Natural killer cell (primary cell): ENCODE results near the gene FAM110D. TPM values are rescaled to one million over a fixed set of nuclear protein-coding genes. Genes with fewer than 3 reads are reported as not detected.
A peak's percentile ranks its signal among the peaks of the same experiment; 100 is the strongest.

Experiments
- ATAC-seq, 3 donors: fragments of 150-1000 bp in 2 of 3; fragments of 200-7000 bp in 1 of 3; cut with Tn5 transposase; 1 replicate in 1 of 3; 2 replicates in 2 of 3; pipeline ENCODE4 v1.10.0; 2021; ENCODE audit warnings: mild to moderate bottlenecking in 2 of 3, moderate library complexity in 2 of 3
- DNase-seq, 2 donors: peaks; one replicate each; pipeline versions ENCODE4 v3.0.0 to v3.0.0-alpha.2; 2013 to 2021; ENCODE audit warnings: mixed read lengths in 1 of 2
- H3K27ac ChIP-seq: one replicate; pipeline ENCODE4 v1.5.1; 2013; ENCODE audit warnings: mild to moderate bottlenecking, low read length
- H3K27me3 ChIP-seq: one replicate; pipeline ENCODE4 v1.6.1; 2013; ENCODE audit warnings: low read length; ENCODE audit not compliant: control insufficient read depth, insufficient read depth
- H3K36me3 ChIP-seq: one replicate; pipeline ENCODE4 v1.6.1; 2013; ENCODE audit warnings: low read length; ENCODE audit not compliant: control insufficient read depth, insufficient read depth
- H3K4me1 ChIP-seq: one replicate; pipeline ENCODE4 v1.6.1; 2013; ENCODE audit warnings: low read length; ENCODE audit not compliant: control insufficient read depth, insufficient read depth
- H3K4me3 ChIP-seq: one replicate; pipeline ENCODE4 v1.5.1; 2013; ENCODE audit warnings: low read length
- H3K9me3 ChIP-seq: one replicate; pipeline ENCODE4 v1.6.1; 2013; ENCODE audit warnings: low read length; ENCODE audit not compliant: control insufficient read depth, insufficient read depth
- H3K27ac Mint-ChIP-seq, 2 donors: one replicate each; pipeline ENCODE4 v1.8.0; 2022; ENCODE audit warnings: mild to moderate bottlenecking in 2 of 2, mixed read lengths in 2 of 2, moderate library complexity in 1 of 2
- H3K27me3 Mint-ChIP-seq, 2 donors: one replicate each; pipeline ENCODE4 v1.8.0; 2022; ENCODE audit warnings: low read depth in 2 of 2, mixed read lengths in 2 of 2
- H3K36me3 Mint-ChIP-seq: one replicate; pipeline ENCODE4 v1.8.0; 2022; ENCODE audit warnings: mixed read lengths
- H3K4me1 Mint-ChIP-seq, 2 donors: one replicate each; pipeline ENCODE4 v1.8.0; 2022; ENCODE audit warnings: mixed read lengths in 2 of 2
- H3K4me3 Mint-ChIP-seq: one replicate; pipeline ENCODE4 v1.8.0; 2022; ENCODE audit warnings: mild to moderate bottlenecking, moderate library complexity, mixed read lengths
- H3K9me3 Mint-ChIP-seq, 2 donors: one replicate each; pipeline ENCODE4 v1.8.0; 2022; ENCODE audit warnings: mixed read lengths in 2 of 2
- whole genome bisulfite sequencing: methylation state at CpG from one replicate; pipeline ENCODE4 v1.1.7; 2013; ENCODE audit warnings: missing lambda C conversion rate; ENCODE audit not compliant: insufficient coverage; 5-methylcytosine and 5-hydroxymethylcytosine counted together
- intact Hi-C: fragments of 100-400 bp; cut with micrococcal nuclease; formaldehyde crosslinking; loops from one replicate; pipeline ENCODE4 v1.14.2; 2022
- total RNA-seq, 4 donors: library from RNA; stranded (reverse); fragments of 120-200 nt in 1 of 4; gene quantifications; one replicate each; pipeline versions ENCODE4 v1.2.3 to v1.2.4, GENCODE V29; 2013 to 2022
- TF ChIP-seq, protein P1 (sequence below): fragments of 200-600 bp; IDR thresholded peaks from one replicate; pipeline ENCODE4 v1.8.0; 2022; ENCODE audit warnings: antibody characterized with exemption

Gene FAM110D
- total RNA-seq, 3 donors from 2014 or later (not counting 1 experiment from before 2014, with no cell fraction given), result not detected

DNA sequence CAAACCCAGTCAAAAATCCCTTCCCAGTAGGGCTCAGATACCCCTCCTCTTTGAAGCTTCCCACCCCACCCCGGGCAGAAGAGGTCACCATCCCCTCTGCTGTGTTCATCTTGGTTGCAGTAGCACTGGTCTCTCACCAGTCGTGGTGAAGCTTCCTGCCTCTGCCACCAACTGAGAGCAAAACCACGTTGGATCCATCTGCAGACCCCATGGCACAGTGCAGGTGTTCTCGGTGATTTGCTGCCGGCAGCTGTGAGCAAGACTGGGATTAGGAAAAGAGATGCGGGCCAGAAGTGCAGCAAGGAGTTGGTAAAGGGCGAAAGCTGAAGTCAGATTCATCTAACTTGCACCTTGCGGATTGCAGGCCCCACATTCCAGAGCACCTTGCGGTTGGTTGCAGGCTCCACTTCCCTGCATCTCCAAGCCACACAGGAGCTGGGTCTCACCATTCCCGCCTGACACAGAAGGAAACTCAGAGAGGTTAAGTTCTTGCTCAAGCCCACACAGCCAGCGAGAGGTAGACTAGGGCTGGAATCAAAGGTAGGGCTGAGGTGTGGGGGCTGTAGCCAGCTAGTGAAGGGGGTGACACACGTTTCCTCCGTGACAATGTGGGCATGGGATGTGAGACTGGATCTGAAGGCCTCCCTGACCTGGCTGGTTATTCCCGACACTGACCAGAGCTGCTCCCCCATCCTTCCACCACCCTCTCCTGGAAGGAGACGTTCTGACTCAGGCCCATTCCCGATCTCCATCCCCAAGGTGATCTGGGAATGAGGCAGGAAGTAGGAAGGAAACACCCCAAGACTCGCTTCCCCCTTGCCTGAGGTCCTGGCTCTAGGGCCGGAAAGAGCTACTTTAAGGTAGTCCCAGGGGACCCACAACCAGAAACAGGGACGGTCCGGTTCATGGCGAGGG is 3.3 kb upstream of the FAM110D start:
- TF ChIP-seq, protein P1, sequence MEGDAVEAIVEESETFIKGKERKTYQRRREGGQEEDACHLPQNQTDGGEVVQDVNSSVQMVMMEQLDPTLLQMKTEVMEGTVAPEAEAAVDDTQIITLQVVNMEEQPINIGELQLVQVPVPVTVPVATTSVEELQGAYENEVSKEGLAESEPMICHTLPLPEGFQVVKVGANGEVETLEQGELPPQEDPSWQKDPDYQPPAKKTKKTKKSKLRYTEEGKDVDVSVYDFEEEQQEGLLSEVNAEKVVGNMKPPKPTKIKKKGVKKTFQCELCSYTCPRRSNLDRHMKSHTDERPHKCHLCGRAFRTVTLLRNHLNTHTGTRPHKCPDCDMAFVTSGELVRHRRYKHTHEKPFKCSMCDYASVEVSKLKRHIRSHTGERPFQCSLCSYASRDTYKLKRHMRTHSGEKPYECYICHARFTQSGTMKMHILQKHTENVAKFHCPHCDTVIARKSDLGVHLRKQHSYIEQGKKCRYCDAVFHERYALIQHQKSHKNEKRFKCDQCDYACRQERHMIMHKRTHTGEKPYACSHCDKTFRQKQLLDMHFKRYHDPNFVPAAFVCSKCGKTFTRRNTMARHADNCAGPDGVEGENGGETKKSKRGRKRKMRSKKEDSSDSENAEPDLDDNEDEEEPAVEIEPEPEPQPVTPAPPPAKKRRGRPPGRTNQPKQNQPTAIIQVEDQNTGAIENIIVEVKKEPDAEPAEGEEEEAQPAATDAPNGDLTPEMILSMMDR, result no peak

DNA sequence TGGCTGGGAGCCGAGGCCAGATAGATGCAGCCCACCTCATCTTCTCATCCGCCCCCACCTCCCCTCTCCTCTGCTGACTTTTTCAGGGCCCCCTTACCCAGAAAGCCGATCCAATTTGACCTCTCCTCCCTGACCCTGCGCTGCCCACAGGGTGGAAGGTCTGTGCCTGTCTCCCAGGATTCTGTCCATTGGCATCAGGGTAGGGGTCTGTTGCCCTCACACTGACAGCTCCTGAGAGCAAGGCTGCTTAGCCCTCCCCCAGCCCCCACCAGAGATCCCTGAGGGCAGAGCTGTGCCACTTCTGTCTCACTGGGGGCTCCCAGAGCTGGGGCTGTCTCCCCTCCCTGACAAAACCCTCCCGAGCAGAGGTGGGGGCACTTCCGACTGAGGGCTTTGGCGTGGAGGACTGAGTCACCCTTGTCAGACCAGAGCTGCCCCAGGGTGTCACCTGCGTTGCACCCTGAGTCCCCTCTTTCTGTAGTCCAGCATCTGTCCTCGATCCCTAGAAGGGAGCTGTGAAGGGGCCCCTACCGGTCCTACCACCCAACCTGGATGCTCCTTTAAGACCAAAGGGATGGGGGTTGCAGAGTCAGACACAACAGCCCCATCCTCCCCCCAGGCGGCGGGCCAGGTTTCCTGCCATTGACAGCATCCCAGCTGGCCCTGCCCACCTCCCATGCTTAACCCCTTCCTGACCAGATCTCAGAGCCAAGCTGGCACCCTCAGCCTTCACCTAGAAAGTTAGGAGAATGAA is 2.4 kb upstream of the FAM110D start:
- no peaks in the 10 kb centered on the region for H3K36me3 Mint-ChIP-seq

More for the DNA sequence above, 3.3 kb upstream of the FAM110D start:
- no peak overlapping the region for H3K27ac ChIP-seq
- DNase-seq, result no peak
- whole genome bisulfite sequencing, result 53% methylated on average over 21 of the region's 21 CpGs
- intact Hi-C loops, result no loop called here
- Mint-ChIP-seq H3K9me3 (no peaks in the 10 kb centered on the region), H3K27ac (no peak overlapping the region), H3K36me3 (no peaks in the 10 kb centered on the region), H3K27me3 (peaks cover 32 to 37% of the 10 kb centered on the region in 2 donors), H3K4me1 (peaks cover 0 to 5% of the 10 kb centered on the region in 2 donors), H3K4me3 (no peak overlapping the region)
- no peaks in the 10 kb centered on the region for H3K36me3 ChIP-seq
- H3K9me3 ChIP-seq, result no peaks in the 10 kb centered on the region
- peaks cover 12% of the 10 kb centered on the region for H3K27me3 ChIP-seq
- no peak overlapping the region for H3K4me3 ChIP-seq
- peaks cover 4% of the 10 kb centered on the region for H3K4me1 ChIP-seq
- ATAC-seq, result no peak

DNA sequence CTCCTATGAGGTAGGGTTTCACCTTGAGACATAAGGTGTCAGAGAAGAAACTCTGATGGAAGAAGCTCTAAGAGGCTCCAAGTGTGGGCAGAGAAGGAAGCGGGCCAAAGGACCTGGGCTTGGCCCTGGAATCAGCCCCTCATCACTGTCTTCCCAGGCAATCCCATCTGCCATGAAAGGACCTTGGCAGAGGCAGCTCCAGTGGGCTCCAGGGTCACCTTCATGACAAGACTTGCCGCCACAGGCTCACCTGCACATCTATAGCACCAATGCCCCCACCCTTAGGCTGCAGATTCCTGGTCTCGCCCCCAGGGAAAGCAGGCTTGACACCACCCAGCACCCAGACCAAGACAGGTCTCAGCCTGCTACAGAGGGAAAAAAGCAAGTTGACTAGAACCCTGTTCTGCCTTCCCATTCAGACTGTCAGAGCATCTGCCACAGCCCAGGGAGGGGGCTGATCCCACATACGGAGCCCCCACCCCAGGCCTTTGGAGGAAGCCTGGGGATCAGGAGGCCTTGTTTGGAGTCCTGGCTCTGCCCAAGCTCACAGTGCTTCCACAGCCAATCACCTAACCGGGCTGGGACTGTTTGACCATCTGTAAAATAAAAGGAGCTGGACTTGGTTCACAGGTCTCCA is 490 bp upstream of the FAM110D start:
- Histone ChIP-seq H3K27ac (no peak overlapping the region), H3K4me1 (peaks cover 17% of the 10 kb centered on the region), H3K36me3 (no peaks in the 10 kb centered on the region), H3K27me3 (peaks cover 21% of the 10 kb centered on the region), H3K4me3 (no peak overlapping the region), H3K9me3 (no peaks in the 10 kb centered on the region)
- intact Hi-C loops, result no loop called here
- WGBS, result 89% methylated on average over 5 of the region's 5 CpGs
- Mint-ChIP-seq H3K4me1 (peaks cover 0 to 9% of the 10 kb centered on the region in 2 donors), H3K9me3 (no peaks in the 10 kb centered on the region), H3K4me3 (no peak overlapping the region), H3K27ac (no peak overlapping the region), H3K27me3 (peaks cover 34 to 37% of the 10 kb centered on the region in 2 donors), H3K36me3 (no peaks in the 10 kb centered on the region)
- ATAC-seq (no peak), DNase-seq (no peak)
- TF ChIP-seq, protein P1, result no peak

More for the DNA sequence above, 2.4 kb upstream of the FAM110D start:
- no peak for DNase-seq
- Histone ChIP-seq H3K4me1 (peaks cover 9% of the 10 kb centered on the region), H3K27ac (no peak overlapping the region), H3K36me3 (no peaks in the 10 kb centered on the region), H3K9me3 (no peaks in the 10 kb centered on the region), H3K4me3 (no peak overlapping the region), H3K27me3 (peaks cover 12% of the 10 kb centered on the region)
- Mint-ChIP-seq H3K9me3 (no peaks in the 10 kb centered on the region), H3K4me1 (peaks cover 0 to 5% of the 10 kb centered on the region in 2 donors), H3K4me3 (no peak overlapping the region), H3K27ac (no peak overlapping the region), H3K27me3 (peaks cover 29 to 37% of the 10 kb centered on the region in 2 donors)
- 26% methylated on average over 12 of the region's 12 CpGs for WGBS
- peak in 2 of 3 donors; percentile 29 to 53 for ATAC-seq
- TF ChIP-seq, protein P1, result no peak
- intact Hi-C loops, result no loop called here
